ENCODE results near the gene NSD2.
A peak's percentile ranks its signal among the peaks of the same experiment; 100 is the strongest.
"Not testable (repeated sequence)": the region's sequence is repeated elsewhere in the genome, so short reads cannot be mapped to it uniquely, and the experiment has no call there.

The NSD2 gene

GRCh38 chr4:1909696-1910095 lies 38.5 kb downstream of the NSD2 start:
- H3K36me3 ChIP-seq (ENCODE audit: control insufficient read depth, insufficient read depth, low read length), result peaks cover 14% of the 10 kb centered on the region
- not testable (repeated sequence) for H3K4me3 ChIP-seq (ENCODE audit: insufficient read depth, low read depth, low read length); H3K27ac ChIP-seq (ENCODE audit: insufficient read depth, low read depth, low read length, poor library complexity, severe bottlenecking); H3K9me3 ChIP-seq (ENCODE audit: control insufficient read depth, low read length); H3K4me1 ChIP-seq (ENCODE audit: control insufficient read depth, insufficient read depth, low read length); H3K27me3 ChIP-seq (ENCODE audit: control insufficient read depth, insufficient read depth, low read length, poor library complexity, severe bottlenecking)
- 95 to 98% methylated on average over 10 to 11 of the region's 11 CpGs for WGBS, 2 experiments

GRCh38 chr4:1910643-1911042 lies 39.5 kb downstream of the NSD2 start:
- Histone ChIP-seq H3K9me3 (ENCODE audit: control insufficient read depth, low read length) (no peaks in the 10 kb centered on the region), H3K4me3 (ENCODE audit: insufficient read depth, low read depth, low read length) (no peak overlapping the region), H3K27ac (ENCODE audit: insufficient read depth, low read depth, low read length, poor library complexity, severe bottlenecking) (peak overlapping the region; percentile 41), H3K4me1 (ENCODE audit: control insufficient read depth, insufficient read depth, low read length) (peaks cover 5% of the 10 kb centered on the region), H3K27me3 (ENCODE audit: control insufficient read depth, insufficient read depth, low read length, poor library complexity, severe bottlenecking) (no peaks in the 10 kb centered on the region), H3K36me3 (ENCODE audit: control insufficient read depth, insufficient read depth, low read length) (peaks cover 16% of the 10 kb centered on the region)
- WGBS, 2 experiments, result 43% methylated on average over 3 of the region's 3 CpGs

- H3K9me3 ChIP-seq (ENCODE audit: control insufficient read depth, low read length); H3K27ac ChIP-seq (ENCODE audit: insufficient read depth, low read depth, low read length, poor library complexity, severe bottlenecking); H3K27me3 ChIP-seq (ENCODE audit: control insufficient read depth, insufficient read depth, low read length, poor library complexity, severe bottlenecking); H3K4me1 ChIP-seq (ENCODE audit: control insufficient read depth, insufficient read depth, low read length); H3K4me3 ChIP-seq (ENCODE audit: insufficient read depth, low read depth, low read length): not testable (repeated sequence)
- peaks cover 23% of the 10 kb centered on the region for H3K36me3 ChIP-seq (ENCODE audit: control insufficient read depth, insufficient read depth, low read length)
- WGBS, 2 experiments, result 92 to 97% methylated on average over 6 to 9 of the region's 9 CpGs
These were observed 40.1 kb downstream of the NSD2 start for GRCh38 chr4:1911316-1911715.

GRCh38 chr4:1922821-1923220 lies 51.6 kb downstream of the NSD2 start:
- peaks cover 39% of the 10 kb centered on the region for H3K36me3 ChIP-seq (ENCODE audit: control insufficient read depth, insufficient read depth, low read length)
- H3K27me3 ChIP-seq (ENCODE audit: control insufficient read depth, insufficient read depth, low read length, poor library complexity, severe bottlenecking), result no peaks in the 10 kb centered on the region
- H3K4me1 ChIP-seq (ENCODE audit: control insufficient read depth, insufficient read depth, low read length), result no peaks in the 10 kb centered on the region
- no peaks in the 10 kb centered on the region for H3K9me3 ChIP-seq (ENCODE audit: control insufficient read depth, low read length)
- no peak overlapping the region for H3K4me3 ChIP-seq (ENCODE audit: insufficient read depth, low read depth, low read length)
- WGBS, 2 experiments, result 94 to 96% methylated on average over 7 of the region's 7 CpGs
- H3K27ac ChIP-seq (ENCODE audit: insufficient read depth, low read depth, low read length, poor library complexity, severe bottlenecking), result no peak overlapping the region

- H3K27me3 ChIP-seq (ENCODE audit: control insufficient read depth, insufficient read depth, low read length, poor library complexity, severe bottlenecking), result no peaks in the 10 kb centered on the region
- no peaks in the 10 kb centered on the region for H3K4me1 ChIP-seq (ENCODE audit: control insufficient read depth, insufficient read depth, low read length)
- peaks cover 25% of the 10 kb centered on the region for H3K36me3 ChIP-seq (ENCODE audit: control insufficient read depth, insufficient read depth, low read length)
- H3K9me3 ChIP-seq (ENCODE audit: control insufficient read depth, low read length), result no peaks in the 10 kb centered on the region
- no peak overlapping the region for H3K4me3 ChIP-seq (ENCODE audit: insufficient read depth, low read depth, low read length)
- WGBS, 2 experiments, result 78 to 89% methylated on average over 2 of the region's 3 CpGs
- H3K27ac ChIP-seq (ENCODE audit: insufficient read depth, low read depth, low read length, poor library complexity, severe bottlenecking), result no peak overlapping the region
These were observed 56.5 kb downstream of the NSD2 start for GRCh38 chr4:1927675-1928074.

- Histone ChIP-seq H3K4me3 (ENCODE audit: insufficient read depth, low read depth, low read length) (no peak overlapping the region), H3K36me3 (ENCODE audit: control insufficient read depth, insufficient read depth, low read length) (peaks cover 18% of the 10 kb centered on the region), H3K9me3 (ENCODE audit: control insufficient read depth, low read length) (no peaks in the 10 kb centered on the region), H3K27me3 (ENCODE audit: control insufficient read depth, insufficient read depth, low read length, poor library complexity, severe bottlenecking) (no peaks in the 10 kb centered on the region), H3K27ac (ENCODE audit: insufficient read depth, low read depth, low read length, poor library complexity, severe bottlenecking) (peak overlapping the region; percentile 42), H3K4me1 (ENCODE audit: control insufficient read depth, insufficient read depth, low read length) (no peaks in the 10 kb centered on the region)
- WGBS, 2 experiments, result 96 to 97% methylated on average over 13 of the region's 13 CpGs
These were observed 57.4 kb downstream of the NSD2 start for GRCh38 chr4:1928356-1929239.

DNA sequence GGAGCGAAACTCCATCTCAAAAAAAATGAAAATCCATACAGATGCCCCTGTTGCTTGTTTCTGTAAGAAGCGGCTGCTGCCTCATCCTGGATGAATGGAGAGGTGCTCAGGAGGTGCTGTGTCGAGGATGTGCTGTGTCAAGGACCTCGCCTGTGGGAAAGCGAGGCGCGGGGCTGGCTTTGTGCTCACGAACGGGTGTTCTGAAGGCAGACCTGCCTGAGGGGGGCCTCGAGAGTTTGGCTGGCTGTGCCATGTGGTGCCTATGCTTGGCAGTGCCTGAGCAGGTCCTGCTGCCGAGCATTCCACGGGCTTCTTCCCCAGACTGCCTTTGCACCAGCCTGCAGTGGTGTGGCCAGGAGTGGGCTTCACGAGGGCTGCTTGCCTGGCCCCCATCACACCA lies 61.5 kb downstream of the NSD2 start:
- Histone ChIP-seq H3K4me3 (ENCODE audit: insufficient read depth, low read depth, low read length) (no peak overlapping the region), H3K9me3 (ENCODE audit: control insufficient read depth, low read length) (no peaks in the 10 kb centered on the region), H3K36me3 (ENCODE audit: control insufficient read depth, insufficient read depth, low read length) (peaks cover 28% of the 10 kb centered on the region), H3K27me3 (ENCODE audit: control insufficient read depth, insufficient read depth, low read length, poor library complexity, severe bottlenecking) (no peaks in the 10 kb centered on the region), H3K4me1 (ENCODE audit: control insufficient read depth, insufficient read depth, low read length) (no peaks in the 10 kb centered on the region), H3K27ac (ENCODE audit: insufficient read depth, low read depth, low read length, poor library complexity, severe bottlenecking) (no peak overlapping the region)
- WGBS, 2 experiments, result 95 to 97% methylated on average over 13 of the region's 13 CpGs

GRCh38 chr4:1933700-1934099 lies 62.5 kb downstream of the NSD2 start:
- H3K27ac ChIP-seq (ENCODE audit: insufficient read depth, low read depth, low read length, poor library complexity, severe bottlenecking), result no peak overlapping the region
- H3K4me1 ChIP-seq (ENCODE audit: control insufficient read depth, insufficient read depth, low read length), result no peaks in the 10 kb centered on the region
- H3K4me3 ChIP-seq (ENCODE audit: insufficient read depth, low read depth, low read length), result no peak overlapping the region
- WGBS, 2 experiments, result 90 to 99% methylated on average over 2 to 3 of the region's 3 CpGs
- H3K27me3 ChIP-seq (ENCODE audit: control insufficient read depth, insufficient read depth, low read length, poor library complexity, severe bottlenecking), result no peaks in the 10 kb centered on the region
- H3K36me3 ChIP-seq (ENCODE audit: control insufficient read depth, insufficient read depth, low read length), result peaks cover 25% of the 10 kb centered on the region
- H3K9me3 ChIP-seq (ENCODE audit: control insufficient read depth, low read length), result no peaks in the 10 kb centered on the region

GRCh38 chr4:1937550-1937949 lies 66.4 kb downstream of the NSD2 start:
- no peaks in the 10 kb centered on the region for H3K9me3 ChIP-seq (ENCODE audit: control insufficient read depth, low read length)
- H3K36me3 ChIP-seq (ENCODE audit: control insufficient read depth, insufficient read depth, low read length), result peaks cover 31% of the 10 kb centered on the region
- 96 to 100% methylated on average over 3 of the region's 3 CpGs for WGBS, 2 experiments
- no peaks in the 10 kb centered on the region for H3K4me1 ChIP-seq (ENCODE audit: control insufficient read depth, insufficient read depth, low read length)
- H3K27me3 ChIP-seq (ENCODE audit: control insufficient read depth, insufficient read depth, low read length, poor library complexity, severe bottlenecking), result no peaks in the 10 kb centered on the region
- no peak overlapping the region for H3K4me3 ChIP-seq (ENCODE audit: insufficient read depth, low read depth, low read length)
- H3K27ac ChIP-seq (ENCODE audit: insufficient read depth, low read depth, low read length, poor library complexity, severe bottlenecking), result no peak overlapping the region

DNA sequence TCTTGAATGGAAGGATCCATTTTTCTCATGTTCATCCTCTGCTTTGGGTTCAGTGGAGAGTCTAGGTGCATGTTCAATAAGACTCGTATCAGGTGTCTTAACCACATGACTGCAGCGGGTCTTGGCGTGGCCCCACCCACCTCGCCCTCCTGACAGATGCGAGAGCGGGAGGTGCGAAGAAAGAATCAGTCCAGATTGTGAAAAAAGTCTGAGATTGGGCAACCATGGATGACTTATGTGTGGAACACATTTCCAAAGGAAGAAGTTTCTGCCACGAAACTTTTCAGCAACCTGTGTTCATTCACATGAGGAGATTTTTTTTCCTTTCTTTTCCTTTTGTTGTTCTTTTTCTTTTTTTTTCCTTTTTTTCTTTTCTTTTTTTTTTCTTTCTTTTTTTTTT lies 66.8 kb downstream of the NSD2 start:
- H3K27ac ChIP-seq (ENCODE audit: insufficient read depth, low read depth, low read length, poor library complexity, severe bottlenecking), result no peak overlapping the region
- H3K36me3 ChIP-seq (ENCODE audit: control insufficient read depth, insufficient read depth, low read length), result peaks cover 33% of the 10 kb centered on the region
- H3K27me3 ChIP-seq (ENCODE audit: control insufficient read depth, insufficient read depth, low read length, poor library complexity, severe bottlenecking), result no peaks in the 10 kb centered on the region
- no peaks in the 10 kb centered on the region for H3K9me3 ChIP-seq (ENCODE audit: control insufficient read depth, low read length)
- no peaks in the 10 kb centered on the region for H3K4me1 ChIP-seq (ENCODE audit: control insufficient read depth, insufficient read depth, low read length)
- H3K4me3 ChIP-seq (ENCODE audit: insufficient read depth, low read depth, low read length), result no peak overlapping the region
- WGBS, 2 experiments, result 96 to 97% methylated on average over 8 of the region's 8 CpGs
